DMS53 treated with DMSO at 0.1 percent for 48 hours (cell line): ENCODE data around the gene LYRM4.
A peak's percentile ranks its signal among the peaks of the same experiment; 100 is the strongest.

ENCODE experiments used
- DNase-seq: peaks from one replicate; lab custom pipeline; 2025; ENCODE audit not compliant: unreplicated experiment; lab: John Stamatoyannopoulos, UW

Gene LYRM4

DNA sequence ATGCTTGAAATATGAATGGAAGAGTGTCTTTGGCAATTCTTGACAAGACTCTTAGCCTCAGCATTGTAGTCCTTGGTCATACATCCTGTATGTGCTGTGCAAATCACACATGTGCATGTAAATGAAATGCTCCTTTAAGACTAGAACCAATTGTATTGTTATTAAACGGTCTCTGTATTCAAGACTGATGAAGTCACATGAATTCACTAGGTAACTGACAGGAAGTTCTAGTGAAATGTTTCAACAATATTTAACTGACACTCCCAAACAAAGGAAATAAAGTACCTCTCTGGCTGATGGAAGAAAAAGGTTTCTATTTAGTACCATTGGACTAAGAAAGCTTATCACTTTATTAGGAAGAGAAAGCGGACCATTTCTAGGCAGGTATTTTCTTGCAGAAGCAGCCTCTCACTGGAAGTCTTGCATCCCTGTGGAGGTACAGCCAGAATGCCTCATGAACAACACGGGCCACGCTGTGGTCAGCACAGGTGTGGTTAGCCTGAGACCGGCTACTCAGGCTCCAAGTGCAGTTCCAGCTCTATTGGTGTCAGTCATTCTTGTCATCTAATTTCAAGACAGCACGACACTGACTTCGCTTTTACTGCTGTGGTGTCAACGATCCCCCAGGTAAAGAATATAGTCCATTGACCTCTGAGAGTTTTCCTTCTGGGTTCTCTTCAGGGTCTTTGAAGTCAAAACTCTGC is 158.3 kb downstream of the LYRM4 start:
- DNase-seq, result no peak

GRCh38 chr6:5100806-5101205 is 159.9 kb downstream of the LYRM4 start:
- no peak for DNase-seq

DNA sequence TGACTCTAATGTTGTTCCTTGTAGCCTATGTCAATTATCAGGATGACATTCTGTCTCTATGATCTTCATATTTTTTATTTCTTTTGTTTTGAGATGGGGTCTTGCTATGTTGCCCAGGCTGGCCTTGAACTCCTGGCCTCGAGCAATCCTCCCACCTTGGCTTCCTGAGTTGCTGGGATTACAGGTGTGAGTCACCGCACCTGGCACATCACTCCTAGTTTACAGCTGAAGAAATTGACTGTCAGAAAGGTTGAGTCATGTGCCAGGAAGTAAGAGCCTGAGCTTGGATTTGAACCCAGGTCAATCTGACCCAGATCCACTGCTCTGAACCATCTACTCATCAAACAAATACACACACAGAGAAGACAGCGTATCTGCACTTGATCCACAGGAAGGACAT is 161.2 kb downstream of the LYRM4 start:
- no peak for DNase-seq

GRCh38 chr6:5098501-5099270 is 162.1 kb downstream of the LYRM4 start:
- DNase-seq, result no peak

DNA sequence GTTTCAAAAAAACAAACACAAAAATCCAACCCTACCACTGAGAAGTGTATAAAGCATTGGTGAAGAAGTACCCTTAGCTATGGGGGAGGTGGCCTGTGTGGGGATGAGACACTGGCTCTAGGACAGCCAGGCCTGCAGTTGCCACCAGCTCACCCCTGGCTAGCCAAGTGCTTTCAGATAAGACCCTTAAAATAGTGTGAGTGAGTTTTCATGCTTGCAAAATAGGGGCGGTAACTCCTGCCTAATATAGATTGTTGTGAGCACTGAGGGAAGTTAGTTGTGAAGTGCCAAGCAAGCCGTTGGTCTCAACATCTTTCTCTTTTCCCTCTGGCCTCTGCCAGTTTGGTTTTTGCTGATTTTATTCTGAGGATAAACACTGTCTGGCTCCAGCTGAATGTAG is 164.3 kb downstream of the LYRM4 start:
- no peak for DNase-seq

- no peak for DNase-seq
These were observed 165.5 kb downstream of the LYRM4 start for GRCh38 chr6:5095236-5095635.

GRCh38 chr6:5094327-5094726 is 166.4 kb downstream of the LYRM4 start:
- no peak for DNase-seq

DNA sequence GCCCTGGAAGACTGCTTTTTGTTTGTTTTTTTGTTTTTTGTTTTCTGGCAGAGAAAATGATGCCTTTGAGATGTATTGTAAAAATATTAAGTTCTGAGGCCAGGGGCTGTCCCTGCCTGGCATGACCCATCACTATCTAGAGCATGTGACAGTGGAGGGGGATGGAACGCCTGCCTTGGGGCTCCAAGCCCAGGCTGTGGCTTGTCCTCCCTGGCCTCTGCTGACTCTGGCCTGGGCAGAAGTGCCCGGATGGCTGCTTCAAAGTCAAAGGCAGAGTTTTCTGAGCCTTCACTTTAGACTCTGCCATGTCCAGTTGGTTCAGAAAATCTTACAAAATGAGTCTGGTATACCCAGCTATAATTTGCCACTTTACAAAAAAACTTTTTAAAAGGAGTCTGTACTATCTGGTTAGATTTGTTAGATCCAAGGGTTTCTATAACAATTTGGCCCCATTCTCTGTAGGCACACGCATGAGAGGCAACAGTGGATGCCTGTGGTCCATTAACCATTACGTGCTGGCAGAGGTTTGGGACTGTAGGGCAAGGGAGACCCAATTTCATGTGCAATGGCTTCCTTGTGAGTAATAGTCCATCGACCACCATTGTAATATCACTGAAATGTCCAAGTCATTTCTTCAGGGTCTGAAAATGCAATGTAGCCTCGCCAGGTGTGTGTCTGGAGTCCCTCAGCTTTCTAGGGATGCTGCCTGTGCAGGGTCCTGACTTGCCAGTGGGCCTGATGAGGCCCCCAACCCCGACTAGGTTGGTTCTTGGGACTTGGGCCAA is 167.3 kb downstream of the LYRM4 start:
- DNase-seq, result no peak

GRCh38 chr6:5091210-5092069 is 169.3 kb downstream of the LYRM4 start:
- no peak for DNase-seq

DNA sequence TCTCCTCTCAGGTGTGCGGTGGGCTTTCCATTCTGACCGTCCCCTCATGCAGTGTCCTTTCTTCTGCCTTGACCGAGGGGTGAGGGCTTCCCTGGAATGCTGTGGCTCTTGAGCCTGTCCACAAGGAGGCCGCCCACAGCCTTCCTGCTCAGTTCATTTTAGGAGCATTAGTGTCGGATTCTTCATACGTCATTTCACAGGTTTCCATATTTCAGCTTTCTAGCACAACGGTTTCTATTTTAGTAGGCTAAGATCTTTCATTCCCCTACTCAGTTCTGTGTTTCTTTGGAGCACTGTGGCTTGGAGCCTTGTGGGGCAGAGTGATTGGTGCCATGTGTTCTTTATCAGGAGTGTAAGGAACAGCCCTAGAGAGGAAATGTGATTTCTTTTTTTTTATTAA is 170.1 kb downstream of the LYRM4 start:
- DNase-seq, result no peak

- DNase-seq, result no peak
These were observed 171.0 kb downstream of the LYRM4 start for GRCh38 chr6:5089481-5090438.

DNA sequence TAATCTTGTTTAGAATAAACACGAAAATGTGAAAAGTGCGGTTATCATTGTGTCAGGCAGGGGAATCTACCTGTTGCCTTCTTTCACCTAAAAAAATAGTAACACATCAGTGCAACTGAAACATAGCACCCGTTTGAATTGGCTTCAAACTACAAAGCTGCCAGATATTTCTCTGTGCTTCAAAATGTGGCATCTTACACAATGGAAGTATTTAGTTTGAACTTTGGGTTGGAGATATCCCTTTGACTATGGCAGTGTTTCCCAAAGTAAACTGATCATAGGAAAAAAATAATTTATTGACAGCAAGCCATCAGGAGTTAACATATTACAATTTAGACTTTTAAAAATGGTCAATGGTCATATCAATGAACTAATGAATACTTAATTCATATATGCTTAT is 172.0 kb downstream of the LYRM4 start:
- DNase-seq, result no peak

GRCh38 chr6:5087389-5087788 is 173.4 kb downstream of the LYRM4 start:
- DNase-seq, result no peak

DNA sequence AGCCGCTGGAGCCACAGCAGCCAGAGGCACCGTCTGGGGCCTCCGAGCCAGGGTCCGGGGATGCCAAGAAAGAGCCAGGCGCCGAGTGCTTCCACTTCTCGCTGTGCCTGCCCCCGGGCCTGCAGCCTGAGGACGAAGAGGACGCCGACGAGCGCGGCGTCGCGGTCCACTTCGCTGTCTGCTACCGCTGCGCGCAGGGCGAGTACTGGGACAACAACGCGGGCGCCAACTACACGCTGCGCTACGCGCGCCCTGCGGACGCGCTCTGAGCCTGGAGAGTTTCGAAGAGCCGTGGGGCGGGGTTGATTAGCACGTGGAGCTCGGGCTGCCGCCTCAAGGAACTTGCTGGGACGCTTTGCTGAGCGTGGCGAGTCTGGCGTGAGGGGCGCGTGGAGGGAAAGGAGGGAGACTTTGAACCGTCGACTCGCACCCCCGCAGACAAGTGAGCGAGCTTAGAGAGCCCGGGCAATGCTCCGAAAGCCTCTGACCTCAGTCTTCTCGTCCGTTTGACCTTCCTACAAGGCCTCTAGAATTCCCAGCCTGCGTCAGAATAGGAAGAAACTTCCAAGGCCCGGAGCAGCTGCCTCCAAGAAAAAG is 174.4 kb downstream of the LYRM4 start:
- no peak for DNase-seq

DNA sequence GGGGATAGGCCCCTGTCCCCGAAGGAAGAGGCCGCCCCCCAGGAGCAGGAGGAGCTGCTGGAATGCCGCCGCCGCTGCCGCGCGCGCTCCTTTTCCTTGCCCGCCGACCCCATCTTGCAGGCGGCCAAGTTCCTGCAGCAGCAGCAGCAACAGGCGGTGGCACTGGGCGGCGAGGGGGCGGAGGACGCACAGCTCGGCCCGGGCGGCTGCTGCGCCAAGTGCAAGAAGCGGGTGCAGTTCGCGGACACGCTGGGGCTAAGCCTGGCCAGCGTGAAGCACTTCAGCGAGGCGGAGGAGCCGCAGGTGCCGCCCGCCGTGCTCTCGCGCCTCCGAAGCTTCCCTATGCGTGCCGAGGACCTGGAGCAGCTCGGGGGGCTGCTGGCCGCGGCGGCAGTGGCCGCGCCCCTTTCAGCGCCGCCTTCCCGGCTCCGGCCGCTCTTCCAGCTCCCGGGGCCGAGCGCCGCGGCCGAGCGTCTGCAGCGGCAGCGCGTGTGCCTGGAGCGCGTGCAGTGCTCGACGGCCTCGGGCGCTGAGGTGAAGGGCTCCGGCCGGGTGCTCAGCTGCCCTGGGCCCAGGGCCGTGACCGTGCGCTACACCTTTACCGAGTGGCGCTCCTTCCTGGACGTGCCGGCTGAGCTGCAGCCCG is 175.0 kb downstream of the LYRM4 start:
- peak; percentile 12 for DNase-seq

- peak; percentile 19 for DNase-seq
These were observed 175.7 kb downstream of the LYRM4 start, which contains the start of gene PPP1R3G for GRCh38 chr6:5084781-5085647. PPP1R3G (plus strand) TSS chr6:5085341; CDS start chr6:5085486, 145 bp downstream.

DNA sequence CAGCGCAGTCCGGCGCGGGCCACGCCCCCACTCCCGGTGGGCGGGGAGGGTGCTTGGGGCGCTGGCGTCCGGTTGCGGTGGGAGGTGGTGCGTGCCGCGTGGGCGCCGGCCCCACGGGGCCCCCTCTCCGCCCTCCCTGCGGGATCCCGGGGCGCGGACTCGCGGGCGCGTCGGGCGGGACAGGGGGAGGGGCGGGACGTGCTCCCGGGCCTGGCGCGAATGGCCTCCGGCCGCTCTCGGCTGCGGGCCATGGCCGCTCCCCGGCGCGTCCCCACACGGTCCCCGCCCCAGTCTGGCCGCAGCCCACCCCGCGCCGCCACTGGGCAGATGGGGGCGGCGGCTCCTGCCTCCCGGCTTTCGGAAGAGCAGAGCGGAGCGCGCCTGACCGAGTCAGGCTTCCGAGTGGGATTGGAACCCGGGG is 176.4 kb downstream of the LYRM4 start:
- DNase-seq, result no peak
